GM19351 (cell line): ENCODE measurements around the gene BPI.
"Not testable (repeated sequence)": the region's sequence is repeated elsewhere in the genome, so short reads cannot be mapped to it uniquely, and the experiment has no call there.

Source experiments
- ATAC-seq: cut with Tn5 transposase; IDR thresholded peaks from one replicate; pipeline ENCODE4 v1.9.1; 2021; ENCODE audit warnings: mild to moderate bottlenecking, moderate library complexity; ENCODE audit not compliant: unreplicated experiment

BPI gene

GRCh38 chr20:38302786-38303185 lies 1.2 kb upstream of the BPI start:
- no peak for ATAC-seq

GRCh38 chr20:38304845-38305447 lies 990 bp downstream of the BPI start:
- ATAC-seq: no peak

GRCh38 chr20:38305541-38305940 lies 1.6 kb downstream of the BPI start:
- ATAC-seq: no peak

GRCh38 chr20:38306379-38306778 lies 2.4 kb downstream of the BPI start:
- ATAC-seq: no peak

- ATAC-seq: no peak
These were observed 3.6 kb downstream of the BPI start for GRCh38 chr20:38307371-38308046.

- no peak for ATAC-seq
These were observed 4.1 kb downstream of the BPI start for GRCh38 chr20:38308047-38308438.

DNA sequence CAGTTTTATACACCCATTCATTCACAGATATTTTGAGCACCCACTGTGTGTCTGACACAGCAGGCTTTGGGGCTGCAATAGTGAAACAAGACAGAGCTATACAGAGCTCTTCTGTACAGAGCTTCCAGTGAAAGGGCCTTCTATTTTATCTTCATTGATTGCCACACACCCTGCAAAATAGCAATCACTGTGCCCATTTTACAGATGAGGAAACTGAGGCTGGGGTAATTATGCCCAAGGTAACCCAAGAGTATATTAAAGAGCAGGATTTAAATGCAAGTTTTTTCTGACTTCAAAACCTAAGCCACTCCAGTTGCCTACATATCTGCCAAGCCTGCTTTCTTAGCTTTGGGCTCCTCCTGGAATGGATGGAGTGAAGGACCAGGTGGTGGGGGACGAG lies 4.5 kb downstream of the BPI start:
- no peak for ATAC-seq

GRCh38 chr20:38311091-38311490 lies 7.1 kb downstream of the BPI start:
- ATAC-seq: no peak

DNA sequence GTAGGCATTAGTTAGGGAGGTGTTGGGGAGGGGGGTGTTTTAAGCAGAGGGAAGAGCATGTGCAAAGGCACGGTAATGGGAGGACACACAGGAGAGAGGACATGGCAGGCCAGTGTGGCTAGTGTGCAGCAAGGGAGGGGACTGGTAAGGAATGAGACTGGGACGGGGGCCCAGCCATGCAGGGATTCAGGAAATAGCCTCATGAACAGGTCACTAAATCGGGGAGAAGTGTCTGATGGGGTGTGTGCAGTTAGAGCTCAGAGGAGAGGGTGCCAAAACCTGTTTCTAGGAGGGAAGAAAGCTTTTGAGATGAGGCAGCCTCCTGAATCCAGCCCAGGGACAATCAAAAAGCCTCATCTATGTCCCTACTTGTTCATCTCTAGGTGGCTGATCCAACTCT lies 7.5 kb downstream of the BPI start:
- ATAC-seq: no peak

- no peak for ATAC-seq
These were observed 9.7 kb downstream of the BPI start for GRCh38 chr20:38313676-38314075.

- ATAC-seq: not testable (repeated sequence)
These were observed 10.4 kb downstream of the BPI start for GRCh38 chr20:38314350-38314749.

DNA sequence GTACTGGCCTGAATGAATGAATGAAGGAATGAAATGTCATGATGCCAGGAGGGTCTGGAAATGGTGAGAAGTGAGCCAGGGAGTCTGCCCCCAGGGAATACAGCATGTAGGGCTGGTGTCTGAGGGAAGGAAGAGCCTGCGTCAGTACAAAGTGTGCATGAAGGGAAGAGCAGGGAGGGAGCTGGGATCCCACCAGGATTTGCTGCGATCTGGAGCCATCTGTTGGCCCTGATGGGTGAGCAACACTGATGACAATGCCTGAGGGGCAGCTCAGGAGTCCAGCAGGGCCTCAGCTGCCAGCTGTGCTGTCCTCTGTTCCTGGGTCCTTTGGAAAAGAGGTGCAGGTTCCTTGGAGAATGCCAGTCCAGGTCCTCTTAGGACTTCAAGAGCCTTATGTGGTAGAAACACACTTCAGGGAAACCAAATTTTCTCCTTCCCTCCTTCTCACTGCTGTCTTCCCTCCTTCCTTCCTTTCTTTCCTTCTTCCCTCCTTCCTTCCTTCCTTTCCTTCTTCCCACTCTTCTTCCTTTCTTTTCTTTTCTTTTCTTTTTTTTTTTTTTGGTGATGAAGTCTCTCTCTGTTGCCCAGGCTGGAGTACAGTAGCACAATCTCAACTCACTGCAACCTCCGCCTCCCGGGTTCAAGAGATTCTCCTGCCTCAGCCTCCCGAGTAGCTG lies 11.5 kb downstream of the BPI start:
- no peak for ATAC-seq

DNA sequence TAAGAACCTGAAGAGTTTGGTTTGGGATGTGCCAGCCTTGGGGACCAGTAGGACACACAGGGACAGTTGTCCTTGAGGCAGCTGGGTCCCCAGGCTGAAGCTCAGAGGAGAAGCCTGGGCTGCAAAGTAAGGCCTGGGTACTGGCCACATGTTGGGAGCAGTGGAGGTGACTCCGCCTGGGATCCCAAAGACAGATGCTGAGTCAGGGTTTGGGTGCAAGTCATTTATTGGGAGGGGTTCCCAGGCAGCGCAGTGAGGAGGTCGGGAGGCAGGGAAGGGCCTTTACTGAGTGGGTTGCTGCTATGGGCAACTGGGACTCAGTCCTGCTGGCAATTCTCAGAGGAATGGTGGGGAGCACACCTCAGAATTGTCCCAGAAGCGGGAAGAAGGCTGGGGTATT lies 12.4 kb downstream of the BPI start:
- ATAC-seq: no peak

DNA sequence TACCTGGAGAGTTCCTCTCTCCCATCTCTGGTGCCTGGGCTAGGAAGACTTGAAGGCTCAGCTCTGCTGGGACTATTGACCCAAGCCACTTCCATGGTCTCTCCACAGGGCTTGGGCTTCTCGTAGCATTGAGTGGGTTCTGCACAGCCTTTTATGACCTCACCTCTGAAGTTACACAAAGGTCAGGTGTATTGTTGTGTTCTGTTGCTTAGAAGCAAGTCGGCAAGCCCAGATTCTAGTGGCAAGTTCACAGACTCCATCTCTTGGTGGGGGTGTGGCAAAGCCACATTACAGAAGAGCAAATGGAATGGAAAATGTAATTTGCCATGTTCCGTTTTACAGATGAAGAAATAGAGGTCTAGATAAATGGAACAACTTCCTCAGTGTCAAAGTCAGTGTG lies 13.5 kb downstream of the BPI start:
- no peak for ATAC-seq

DNA sequence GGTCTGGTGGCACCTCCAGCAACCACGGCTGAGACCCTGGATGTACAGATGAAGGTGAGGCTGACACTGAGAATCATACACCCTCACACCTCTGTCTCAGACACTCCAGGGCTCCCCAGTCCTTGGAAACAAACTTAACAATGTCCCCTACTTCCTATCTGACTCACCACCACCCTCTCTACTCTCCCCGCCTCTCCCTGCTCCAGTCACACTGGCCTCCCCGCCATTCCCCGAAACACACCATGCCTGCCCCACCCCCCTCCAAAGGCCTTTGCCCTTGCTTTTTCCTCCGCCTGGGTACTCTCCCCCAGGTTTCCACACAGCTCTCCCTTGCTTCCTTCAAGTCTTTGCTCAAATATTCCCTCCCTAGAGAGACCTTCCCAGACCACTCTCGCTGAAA lies 16.3 kb downstream of the BPI start:
- no peak for ATAC-seq

GRCh38 chr20:38321959-38322598 lies 18.1 kb downstream of the BPI start:
- ATAC-seq: no peak

DNA sequence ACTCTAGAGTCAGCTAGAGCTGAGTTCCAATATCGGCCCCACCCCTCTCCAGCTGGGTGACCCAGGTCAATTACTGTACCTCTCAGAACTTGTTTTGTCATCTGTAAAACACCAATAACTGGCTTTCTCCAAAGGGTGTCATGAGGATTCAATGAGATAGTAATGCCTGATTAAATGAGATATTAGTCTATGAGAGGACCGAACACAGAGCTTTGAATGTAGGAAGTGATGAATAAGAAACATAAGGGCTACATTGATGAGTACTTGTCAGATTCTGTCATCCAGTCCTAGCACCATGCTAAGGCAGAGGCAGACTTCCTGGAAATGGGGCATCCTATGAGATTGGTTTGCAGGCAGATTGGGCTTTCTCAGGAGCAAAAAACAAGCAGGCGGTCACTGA lies 20.2 kb downstream of the BPI start:
- no peak for ATAC-seq

- no peak for ATAC-seq
These were observed 21.2 kb downstream of the BPI start for GRCh38 chr20:38325167-38325566.

- no peak for ATAC-seq
These were observed 21.9 kb downstream of the BPI start for GRCh38 chr20:38325905-38326304.

DNA sequence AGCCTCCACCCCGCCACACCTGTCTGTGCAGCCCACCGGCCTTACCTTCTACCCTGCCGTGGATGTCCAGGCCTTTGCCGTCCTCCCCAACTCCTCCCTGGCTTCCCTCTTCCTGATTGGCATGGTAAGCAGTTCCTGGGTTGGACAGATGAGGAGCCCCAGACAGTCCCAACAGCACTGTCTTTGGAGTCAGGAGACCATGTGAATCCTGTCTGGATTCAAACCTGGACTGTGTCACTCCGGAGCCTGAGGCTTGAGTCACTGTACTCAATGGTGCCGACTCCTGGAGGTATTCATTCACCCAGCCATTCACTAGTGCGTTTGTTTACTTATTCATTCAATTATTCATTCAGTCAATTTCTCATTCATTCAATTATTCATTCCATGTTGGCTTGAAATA lies 22.4 kb downstream of the BPI start:
- ATAC-seq: no peak

DNA sequence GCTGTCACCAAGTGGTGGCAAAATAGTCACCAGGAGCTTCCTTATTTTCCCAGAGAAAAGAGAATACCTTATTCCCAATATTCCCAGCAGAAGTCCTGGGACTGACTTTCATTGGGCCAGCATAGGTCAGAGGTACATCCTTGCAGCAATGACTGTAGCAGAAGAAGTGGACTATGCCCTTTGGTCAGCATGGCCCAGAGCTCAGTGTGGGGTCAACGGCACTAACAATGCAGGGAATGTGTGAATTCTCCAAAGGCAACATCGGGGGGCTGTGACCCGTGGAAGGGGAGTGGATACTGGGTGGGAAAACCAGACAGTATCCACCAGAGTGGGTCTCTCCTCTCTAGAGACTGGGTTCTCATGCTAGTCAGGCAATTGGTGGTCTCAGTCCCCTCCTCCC lies 26.7 kb downstream of the BPI start:
- no peak for ATAC-seq

- no peak for ATAC-seq
These were observed 27.3 kb downstream of the BPI start for GRCh38 chr20:38331245-38331644.
